Activated CD4-positive, alpha-beta T cell treated with anti-CD3 and anti-CD28 coated beads, Interleukin-10, Interleukin-2, amounts not matched to agents 100 ng/mL and 50 ng/mL, durations not matched to agents 16 hours and 8 hours (primary cell): Measurements from ENCODE around the gene XRCC1.
A peak's percentile ranks its signal among the peaks of the same experiment; 100 is the strongest.
"Not testable (repeated sequence)": the region's sequence is repeated elsewhere in the genome, so short reads cannot be mapped to it uniquely, and the experiment has no call there.

Experiments
- DNase-seq: peaks from one replicate; pipeline ENCODE4 v3.0.0-alpha.2; 2020

XRCC1 gene

DNA sequence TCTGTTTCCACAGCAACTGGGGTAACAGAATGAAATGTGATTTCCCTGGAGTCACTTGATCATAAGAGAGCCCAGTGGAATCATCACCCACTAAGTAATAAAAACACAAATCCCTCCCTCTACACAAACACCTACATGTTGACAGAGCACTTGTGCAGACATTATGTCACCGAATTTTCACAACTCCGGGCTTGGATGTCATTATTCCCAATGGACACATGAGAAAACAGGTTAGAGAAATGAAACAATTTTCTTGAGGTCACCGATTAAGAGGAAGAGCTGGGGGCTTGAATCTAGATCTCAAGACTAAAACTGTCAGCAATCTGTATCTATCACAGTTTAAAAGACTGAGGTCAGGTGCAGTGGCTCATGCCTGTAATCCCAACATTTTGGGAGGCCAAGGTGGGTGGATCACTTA, 3.1 kb downstream of the XRCC1 start:
- DNase-seq: no peak

DNA sequence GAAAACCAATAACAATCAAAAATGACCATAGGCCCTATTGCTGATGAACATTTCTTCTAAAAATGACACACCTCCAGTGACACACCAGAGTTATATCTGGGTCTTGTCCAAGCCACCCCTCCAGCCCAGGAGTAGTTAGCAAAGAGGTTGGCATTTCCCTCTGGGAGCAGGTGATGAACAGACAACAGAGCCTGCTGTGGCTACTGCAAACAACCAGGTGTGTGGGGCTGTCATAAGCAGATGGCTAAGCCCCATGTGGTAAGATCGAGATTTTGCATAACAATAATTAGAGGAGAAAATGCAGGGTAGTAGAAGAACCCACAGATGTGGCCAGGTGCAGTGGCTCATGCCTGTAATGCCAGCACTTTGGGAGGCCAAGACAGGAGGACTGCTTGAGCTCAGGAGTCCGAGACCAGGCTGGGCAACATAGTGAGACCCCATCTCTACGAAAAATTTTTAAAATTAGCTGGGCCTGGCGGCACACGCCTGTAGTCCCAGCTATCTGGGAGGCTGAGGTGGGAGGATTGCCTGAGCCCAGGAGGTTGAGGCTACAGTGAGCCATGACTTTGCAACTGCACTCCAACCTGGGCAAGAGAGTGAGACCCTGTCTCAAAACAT, 5.0 kb downstream of the XRCC1 start:
- DNase-seq: no peak

DNA sequence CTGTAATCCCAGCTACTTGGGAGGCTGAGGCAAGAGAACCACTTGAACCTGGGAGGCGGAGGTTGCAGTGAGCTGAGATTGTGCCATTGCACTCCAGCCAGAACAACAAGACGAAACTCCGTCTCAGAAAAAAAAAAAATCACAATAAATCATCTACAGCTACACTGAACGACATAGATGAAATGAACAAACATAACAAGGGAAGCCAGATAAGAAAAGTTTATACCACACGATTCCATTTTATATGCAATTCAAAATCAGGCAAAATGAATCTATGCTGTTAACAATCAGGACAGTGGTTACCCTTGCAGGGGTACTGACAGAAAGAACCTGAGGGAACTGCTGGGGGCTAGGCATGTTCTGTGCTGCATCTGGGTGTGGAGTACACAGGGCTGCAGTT, 5.7 kb downstream of the XRCC1 start:
- no peak for DNase-seq

DNA sequence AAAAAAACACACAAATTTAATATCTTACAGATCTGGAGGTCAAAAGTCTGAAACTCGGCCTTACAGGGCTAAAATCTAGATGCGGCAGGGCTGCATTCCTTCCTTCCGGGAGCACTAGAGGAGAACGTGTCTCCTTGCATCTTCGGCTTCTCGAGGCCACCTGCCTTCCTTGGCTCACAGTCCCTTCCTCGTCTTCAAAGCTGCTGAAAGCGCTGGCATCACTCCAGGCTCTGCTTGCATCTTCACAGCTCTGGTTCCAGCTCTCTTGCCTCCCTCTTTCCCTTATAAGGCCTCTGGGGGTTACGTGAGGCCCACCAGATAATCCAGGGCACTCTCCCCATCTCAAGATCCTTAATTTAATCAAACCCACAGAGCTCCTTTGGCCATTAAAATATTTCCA, 10.5 kb downstream of the XRCC1 start:
- no peak for DNase-seq

DNA sequence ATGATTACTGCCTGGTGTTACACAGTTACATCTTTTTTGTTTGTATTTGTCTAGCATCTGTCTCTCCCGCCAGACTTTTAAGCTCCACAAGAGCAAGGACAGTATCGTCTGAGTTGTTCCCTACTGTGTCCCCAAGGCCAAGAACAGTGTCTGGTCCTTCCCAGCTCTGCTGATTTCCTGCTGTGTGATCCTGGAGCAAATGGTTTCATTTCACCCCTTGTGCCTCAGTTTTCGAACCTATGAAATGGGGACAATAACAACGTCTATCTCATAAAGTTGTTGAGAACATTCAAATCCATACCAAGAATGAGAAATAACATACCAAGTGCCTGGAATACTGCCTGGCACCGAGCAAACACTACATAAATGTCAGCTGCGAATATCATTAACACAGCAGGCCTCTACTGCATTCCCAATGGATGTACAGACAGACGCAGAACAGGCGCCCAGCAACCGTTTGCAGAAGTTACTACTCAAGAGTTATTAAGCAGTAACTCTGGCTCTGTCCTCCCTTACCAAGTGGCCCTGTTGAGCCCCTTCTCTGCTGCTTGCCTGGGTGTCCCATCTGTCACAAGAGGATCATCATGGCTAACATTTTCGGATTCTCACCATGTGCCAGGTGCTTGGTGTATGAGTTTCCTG, 11.4 kb downstream of the XRCC1 start:
- no peak for DNase-seq

DNA sequence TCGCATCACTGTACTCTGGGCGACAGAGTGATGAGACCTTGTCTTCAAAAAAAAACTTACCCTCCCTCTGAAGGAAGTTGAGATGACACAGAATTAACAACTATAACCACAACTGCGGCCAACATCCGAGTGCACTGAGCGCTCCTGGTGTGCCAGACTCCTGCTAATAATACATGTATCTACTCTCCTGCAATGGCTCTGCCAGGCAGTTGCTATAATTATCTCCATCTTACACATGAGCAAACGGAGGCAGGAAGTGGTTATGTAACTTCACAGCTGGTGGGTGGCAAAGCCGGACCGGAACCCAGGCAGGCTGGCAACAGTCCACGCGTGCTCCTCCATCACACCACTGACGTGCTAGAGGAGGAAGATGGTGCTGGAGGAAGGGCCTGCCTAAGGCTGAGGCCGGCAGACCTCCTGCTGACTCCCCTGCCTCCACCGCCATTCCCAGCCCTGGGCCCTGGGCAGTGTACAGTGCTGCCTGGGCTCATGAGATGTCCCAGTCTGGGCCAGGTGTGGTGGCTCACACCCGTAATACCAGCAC, 12.6 kb downstream of the XRCC1 start:
- DNase-seq: peak; percentile 92

DNA sequence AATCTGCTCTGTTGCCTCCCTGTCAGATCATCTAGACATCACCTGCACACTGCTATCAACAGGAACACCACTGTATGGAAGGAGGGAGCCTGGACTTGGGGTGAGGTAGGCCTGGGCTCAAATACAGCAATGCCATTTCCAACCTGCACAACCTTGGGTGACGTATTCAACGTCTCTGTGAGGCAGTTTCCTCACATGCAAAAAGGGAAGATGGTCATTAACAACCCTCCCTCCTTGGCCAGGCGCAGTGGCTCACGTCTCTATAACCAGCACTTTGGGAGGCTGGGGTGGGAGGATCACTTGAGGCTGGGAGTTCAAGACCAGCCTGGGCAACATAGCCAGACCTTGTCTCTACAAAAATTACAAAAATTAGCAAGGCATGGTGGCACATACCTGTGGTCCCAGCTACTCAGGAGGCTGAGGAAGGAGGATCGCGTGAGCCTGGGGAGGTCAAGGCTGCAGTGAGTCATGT, 13.1 kb downstream of the XRCC1 start:
- no peak for DNase-seq

DNA sequence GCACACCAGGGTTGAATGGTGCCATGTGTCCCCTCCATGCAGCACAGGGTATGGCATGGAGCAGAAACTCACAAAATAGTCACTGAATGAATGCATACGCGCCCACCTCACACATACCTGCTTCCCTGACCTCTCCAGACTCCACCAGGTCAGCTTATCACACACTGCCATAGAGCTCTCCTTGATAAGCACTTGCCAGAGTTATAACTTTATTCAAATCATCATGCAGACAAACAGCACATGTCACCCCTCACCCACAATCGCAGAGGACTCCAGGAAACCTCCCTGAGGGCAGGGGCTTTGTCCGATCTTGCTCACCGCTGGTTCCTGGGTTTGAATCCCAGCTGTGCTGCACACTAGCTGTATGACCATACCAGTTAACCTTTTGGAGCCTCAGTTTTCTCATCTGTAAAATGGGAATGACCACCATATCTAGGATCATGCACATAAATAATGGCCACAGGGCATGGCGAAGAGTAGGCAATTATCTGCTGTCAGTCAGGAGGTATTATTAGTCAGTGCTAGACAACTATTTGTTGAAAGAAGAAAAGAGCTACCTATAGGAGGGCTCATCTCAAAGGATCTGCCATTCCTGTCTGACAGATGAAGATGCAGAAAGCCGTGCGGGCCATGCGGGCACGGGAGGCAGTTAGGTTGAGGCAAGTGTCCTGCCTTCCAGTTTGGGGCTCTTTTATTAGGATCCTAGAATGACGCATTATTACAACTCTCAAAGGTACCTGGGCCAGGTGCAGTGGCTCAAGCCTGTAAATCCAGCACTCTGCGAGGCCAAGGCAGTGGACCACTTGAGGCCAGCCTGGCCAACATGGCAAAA, 14.0 kb downstream of the XRCC1 start:
- no peak for DNase-seq

DNA sequence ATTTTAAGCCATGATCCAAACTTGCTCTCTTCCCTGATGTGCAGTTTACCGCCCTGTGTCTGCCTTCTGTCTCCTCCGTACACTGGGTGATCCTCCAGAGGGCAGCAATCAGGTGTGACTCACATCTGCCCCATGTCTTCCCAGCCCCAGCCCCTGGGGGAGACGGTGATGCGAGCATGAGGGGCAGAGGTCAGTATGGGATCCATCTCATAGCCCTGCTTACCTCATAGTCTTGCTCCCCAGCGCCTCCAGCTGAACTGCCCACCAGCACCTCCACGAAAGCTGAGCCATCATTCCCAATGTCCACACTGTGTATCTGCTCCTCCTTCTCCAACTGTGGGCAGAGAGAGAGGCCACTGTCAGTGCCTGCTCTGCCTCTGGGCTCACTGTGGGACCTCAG, 14.6 kb downstream of the XRCC1 start:
- peak; percentile 15 for DNase-seq

DNA sequence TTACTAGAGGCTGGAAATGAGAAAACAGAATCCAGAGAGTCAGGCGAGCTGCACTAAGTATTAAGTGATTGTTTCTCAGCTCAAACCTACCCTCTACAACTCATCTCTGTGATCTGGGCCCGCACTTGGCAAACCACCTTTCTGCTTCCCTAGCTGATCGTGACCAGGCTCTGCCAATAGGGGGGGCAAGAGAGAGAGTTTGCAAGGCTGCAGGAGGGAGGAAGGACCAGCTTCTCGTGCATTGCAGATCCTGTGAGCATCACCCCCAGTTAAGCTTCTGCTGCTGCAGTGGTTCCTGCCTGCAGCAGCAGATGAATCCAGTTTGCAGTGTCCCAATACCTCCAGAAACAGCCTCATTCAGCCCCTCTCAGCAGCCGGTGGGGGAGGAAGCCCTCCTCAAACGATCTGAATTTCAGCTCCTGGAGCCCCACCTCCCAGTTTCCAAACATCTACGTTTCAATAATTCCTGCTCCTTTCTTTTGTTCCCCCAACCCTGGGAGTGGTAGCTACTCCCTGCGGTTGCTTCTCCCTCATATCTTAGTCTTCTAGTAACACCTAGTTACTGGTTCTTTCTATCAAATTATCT, 20.0 kb downstream of the XRCC1 start:
- DNase-seq: peak; percentile 89

DNA sequence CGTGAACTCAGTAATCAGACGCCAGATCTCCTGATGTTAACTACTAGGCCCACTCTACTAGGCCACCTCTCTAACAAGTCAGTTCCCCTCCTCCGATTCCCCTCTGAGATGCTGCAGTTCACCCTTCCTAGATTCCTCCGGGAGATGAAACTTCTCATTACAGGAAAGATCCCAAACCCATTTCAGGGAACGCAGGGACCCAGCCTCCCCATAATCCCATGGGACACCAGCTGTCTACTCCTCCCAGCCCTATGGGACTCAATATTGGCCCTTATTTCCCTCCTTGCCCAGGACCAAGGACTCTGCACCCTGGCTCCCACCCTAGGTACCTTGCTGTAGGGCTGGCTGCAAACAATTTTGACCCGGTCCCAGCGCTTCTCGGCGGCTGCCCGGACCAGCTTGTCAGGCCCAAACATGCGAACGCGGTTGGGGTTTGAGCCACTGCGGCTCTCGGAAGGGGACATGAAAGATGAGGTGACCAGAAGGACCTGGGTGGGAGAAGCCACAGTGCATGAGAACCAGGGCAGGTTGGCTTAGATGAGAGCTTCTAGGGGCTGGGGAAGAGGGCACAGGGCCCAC, 20.9 kb downstream of the XRCC1 start:
- no peak for DNase-seq

DNA sequence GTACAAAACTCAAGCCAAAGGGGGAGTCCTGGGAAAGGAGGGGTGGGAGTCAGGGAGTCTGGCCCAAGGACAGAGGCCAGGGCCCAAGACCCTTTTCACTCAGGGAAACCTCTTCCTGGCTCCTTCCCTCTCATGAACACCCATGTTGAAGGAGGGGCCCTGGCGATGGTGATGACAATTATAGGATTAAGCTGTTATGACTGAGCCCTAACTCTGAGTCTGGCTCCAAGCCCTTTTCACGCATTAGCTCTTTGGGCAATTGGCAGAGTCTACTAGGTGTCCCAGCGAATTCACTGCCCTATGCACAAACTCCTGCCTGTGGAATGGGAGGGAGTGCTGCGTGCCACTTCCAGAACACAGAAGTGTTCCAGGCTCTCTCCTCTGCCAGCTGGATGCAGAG, 21.7 kb downstream of the XRCC1 start:
- DNase-seq: no peak

DNA sequence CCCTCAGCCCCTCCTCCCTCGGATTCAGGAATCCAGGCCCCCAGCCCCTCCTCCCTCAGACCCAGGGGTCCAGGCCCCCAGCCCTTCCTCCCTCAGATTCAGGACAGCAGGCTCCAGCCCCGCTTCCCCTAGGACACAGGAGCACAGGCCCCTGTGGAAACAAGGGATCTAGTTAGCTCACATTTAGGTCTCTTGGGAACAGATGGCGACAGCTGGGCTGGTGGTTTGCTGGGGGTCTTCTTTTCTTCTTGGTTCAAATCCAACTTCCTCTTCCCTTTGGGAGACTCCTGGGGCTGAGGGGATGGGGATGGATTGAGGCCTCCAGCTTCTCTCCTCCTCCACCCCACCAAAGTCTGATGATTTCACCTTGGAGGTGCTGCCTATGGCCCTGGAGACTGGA, 22.7 kb downstream of the XRCC1 start:
- no peak for DNase-seq

DNA sequence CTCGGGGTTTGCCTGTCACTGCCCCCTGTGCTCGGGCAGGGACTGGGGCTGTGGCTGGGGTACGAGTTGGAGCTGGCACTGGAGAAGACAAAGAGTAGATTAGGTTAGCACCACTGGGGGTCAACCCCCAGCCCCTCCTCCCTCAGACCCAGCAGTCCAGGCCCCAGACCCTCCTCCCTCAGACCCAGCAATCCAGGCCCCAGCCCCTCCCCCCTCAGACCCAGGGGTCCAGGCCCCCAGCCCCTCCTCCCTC, 23.2 kb downstream of the XRCC1 start:
- no peak for DNase-seq

DNA sequence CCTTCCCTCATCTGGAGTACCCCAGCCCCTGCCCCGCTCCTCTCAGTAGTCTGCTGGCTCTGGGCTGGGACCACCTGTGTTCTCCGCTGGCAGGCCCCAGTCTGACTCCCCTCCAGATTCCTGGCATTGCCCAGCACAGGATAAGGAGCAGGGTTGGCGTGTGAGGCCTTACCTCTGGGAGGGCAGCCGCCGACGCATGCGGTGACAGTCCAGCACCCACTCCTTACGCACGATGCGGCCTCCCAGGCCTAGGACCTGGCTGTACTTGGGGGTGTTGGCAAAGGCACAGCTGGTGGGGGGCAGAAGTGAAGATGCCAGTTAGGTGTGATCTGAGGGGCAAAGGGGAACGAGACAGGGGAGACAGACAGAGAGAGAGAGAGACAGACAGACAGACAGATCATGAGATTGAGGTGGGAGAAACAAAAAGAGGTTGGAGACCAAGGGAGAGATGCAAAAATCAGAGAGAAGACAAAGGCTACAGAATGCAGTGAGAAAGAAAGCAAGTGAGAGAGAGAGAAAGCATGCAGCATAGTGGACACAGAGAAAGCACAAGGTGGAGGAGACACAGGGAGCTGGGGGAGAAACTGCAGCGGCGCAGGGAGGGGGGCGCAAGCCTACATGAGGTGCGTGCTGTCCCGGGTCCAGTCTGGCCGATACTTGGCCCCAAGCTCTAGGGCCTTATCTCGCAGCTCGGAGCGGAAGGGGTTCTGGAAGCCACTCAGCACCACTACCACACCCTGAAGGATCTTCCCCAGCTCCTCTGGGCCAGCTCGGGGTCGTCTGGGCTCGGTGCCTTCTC, 23.7 kb downstream of the XRCC1 start:
- DNase-seq: no peak

DNA sequence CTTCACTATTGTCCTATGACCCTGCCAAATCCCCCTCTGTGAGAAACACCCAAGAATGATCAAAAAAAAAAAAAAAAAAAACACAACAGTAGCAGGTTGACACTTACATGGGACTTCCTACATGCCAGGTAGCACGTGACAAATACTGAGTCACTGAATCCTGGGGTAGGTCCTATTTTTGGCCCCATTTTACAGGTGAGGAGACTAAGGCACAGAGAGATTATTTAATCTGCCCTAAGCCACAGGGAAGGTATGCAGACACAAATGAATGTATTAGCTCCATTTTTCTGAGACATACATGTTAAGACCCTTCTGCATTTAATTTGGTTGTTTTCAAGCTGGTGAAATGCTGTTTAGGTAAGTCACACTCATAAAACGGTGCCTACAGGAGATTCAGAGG, 26.6 kb downstream of the XRCC1 start:
- DNase-seq: no peak

DNA sequence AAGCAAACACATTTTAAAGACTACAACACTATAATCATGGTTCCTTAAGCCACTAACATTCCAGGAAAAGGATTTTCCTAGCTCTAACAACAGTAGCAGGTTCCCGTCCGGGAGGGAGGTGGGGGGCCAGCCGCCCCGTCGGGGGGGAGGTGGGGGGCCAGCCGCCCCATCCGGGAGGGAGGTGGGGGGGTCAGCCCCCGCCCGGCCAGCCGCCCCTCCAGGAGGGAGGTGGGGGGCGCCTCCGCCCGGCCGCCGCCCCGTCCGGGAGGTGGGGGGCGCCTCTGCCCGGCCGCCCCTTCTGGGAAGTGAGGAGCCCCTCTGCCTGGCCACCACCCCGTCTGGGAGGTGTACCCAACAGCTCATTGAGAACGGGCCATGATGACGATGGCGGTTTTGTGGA, 27.4 kb downstream of the XRCC1 start:
- not testable (repeated sequence) for DNase-seq

DNA sequence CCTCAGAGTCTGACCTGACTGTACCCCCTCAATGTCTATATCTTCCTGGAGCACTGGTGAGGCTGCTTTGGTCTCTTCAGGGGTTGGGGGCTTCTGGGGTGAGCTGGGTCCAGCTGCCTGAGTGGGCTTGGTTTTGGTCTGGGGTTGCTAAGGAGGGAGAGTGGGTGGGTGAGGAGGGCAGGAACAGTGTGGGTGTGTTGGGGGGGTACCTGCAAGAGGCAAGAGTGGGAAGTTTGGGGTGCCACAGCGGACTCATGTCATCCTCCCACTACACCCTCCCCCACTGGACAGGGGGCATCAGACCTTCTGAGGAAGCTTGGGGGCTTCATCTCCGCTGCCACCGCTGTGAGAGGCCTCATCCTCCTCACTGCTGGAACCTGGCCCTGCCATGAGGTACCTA, 28.7 kb downstream of the XRCC1 start:
- DNase-seq: no peak

DNA sequence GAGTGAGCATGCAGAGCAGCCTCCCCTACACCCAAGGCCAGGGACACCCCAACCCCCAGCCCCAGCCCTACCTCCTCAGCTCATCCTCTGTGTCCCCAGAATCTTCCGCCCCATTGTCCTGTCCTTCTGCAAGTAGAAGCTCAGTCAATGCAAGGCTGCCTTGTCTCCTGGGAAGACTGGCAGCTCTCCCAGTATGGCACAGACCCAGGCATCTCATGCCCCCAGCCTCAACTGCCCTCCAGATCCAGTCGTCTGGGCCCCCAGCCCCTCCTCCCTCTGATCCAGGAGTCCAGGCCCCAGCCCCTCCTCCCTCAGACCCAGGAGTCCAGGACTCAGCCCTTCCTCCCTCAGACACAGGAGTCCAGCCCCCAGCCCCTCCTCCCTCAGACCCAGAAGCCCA, 29.3 kb downstream of the XRCC1 start:
- DNase-seq: no peak

DNA sequence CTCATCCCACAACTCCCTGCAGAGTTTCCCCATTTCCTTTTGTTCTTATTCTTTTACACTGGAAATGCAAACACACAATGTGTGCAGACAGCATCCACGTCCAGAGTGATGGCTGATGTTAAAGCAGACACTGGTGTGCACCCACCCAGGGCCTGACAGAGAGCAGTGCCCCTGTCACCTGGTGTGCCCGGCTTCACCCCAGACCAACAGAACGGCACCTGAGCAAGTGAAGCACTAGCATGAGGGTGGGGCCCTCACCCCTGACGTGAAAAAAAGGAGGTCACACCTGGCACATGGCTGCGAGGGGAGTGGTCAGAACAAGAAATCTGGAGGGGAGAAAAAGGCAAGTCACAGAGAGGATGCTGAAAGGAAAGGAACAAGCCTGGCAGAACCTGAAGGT, 30.1 kb downstream of the XRCC1 start:
- no peak for DNase-seq

DNA sequence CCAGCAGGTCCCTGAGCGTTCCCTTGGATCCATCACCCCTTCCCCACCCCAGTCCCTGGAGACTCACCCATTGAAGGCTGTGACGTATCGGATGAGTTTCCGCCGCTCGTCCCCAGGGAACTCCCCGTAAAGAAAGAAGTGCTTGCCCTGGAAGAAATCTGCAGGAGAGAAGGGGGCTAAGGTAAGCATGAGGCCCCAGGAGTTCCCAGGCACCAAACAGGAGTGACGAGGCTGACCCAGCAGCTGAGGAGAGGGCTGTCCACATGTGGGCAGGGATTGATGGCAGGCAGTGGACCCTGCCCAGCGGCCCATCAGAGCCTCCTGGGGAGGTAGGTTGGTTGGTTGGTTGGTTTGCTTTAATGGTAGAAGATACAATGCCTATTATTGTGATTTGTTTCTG, 31.2 kb downstream of the XRCC1 start:
- DNase-seq: no peak

DNA sequence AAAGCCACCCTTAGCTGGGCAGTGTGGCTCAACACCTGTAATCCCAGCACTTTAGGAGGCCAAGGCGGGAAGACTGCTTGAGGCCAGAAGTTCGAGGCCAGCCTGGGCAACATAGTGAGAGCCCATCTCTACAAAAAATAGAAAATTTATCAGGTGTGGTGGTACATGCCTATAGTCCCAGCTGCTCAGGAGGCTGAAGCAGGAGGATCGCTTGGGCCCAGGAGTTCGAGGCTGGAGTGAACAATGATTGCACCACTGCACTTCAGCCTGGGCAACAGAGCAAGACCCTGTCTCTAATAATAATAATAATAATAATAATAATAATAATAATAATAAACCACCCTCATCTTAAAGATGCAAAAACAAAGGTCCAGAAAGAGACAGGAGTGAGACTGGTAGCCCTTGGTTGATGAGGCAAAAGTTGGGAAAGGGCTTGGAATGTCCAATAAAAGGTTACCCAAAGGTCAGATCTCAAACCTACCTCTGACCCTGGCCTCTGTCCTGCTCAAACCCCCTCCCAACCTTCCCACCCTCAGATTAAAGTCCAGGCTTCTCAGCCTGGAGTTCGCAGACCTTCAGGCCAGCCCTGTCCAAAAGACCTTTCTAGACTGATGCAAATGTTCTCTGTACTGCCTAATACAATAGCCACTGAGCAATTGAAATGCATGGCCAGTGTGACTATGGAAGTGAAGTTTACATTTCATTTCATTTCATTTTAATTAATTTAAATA, 33.2 kb downstream of the XRCC1 start:
- DNase-seq: no peak
